ENCODE measurements around the gene EIF2D.
A peak's percentile ranks its signal among the peaks of the same experiment; 100 is the strongest.

The EIF2D gene

GRCh38 chr1:206577626-206578025 lies 34.6 kb downstream of the EIF2D start:
- H3K4me3 ChIP-seq (ENCODE audit: low read depth, low read length) = no peak overlapping the region
- no peak for DNase-seq (ENCODE audit: low read depth)
- no peak for TF ChIP-seq CTCF (IDR thresholded peaks at IDR 0.05; ENCODE audit: insufficient read depth, low read depth, low read length, missing control alignments)

- no peak overlapping the region for H3K4me3 ChIP-seq (ENCODE audit: low read depth, low read length)
- no peak for DNase-seq (ENCODE audit: low read depth)
- TF ChIP-seq CTCF (IDR thresholded peaks at IDR 0.05; ENCODE audit: insufficient read depth, low read depth, low read length, missing control alignments) = no peak
These were observed 36.1 kb downstream of the EIF2D start for GRCh38 chr1:206575894-206576737.

- peak; percentile 63 for DNase-seq (ENCODE audit: low read depth)
- no peak for TF ChIP-seq CTCF (IDR thresholded peaks at IDR 0.05; ENCODE audit: insufficient read depth, low read depth, low read length, missing control alignments)
- H3K4me3 ChIP-seq (ENCODE audit: low read depth, low read length) = no peak overlapping the region; the same call in 1 of the 2 replicates
These were observed 36.9 kb downstream of the EIF2D start for GRCh38 chr1:206575165-206575893.

- no peak for DNase-seq (ENCODE audit: low read depth)
- no peak overlapping the region for H3K4me3 ChIP-seq (ENCODE audit: low read depth, low read length)
- TF ChIP-seq CTCF (IDR thresholded peaks at IDR 0.05; ENCODE audit: insufficient read depth, low read depth, low read length, missing control alignments) = no peak
These were observed 38.5 kb downstream of the EIF2D start for GRCh38 chr1:206573762-206574161.

- DNase-seq (ENCODE audit: low read depth) = no peak
- H3K4me3 ChIP-seq (ENCODE audit: low read depth, low read length) = no peak overlapping the region
- TF ChIP-seq CTCF (IDR thresholded peaks at IDR 0.05; ENCODE audit: insufficient read depth, low read depth, low read length, missing control alignments) = no peak
These were observed 38.9 kb downstream of the EIF2D start for GRCh38 chr1:206573319-206573718.

GRCh38 chr1:206572835-206573234 lies 39.4 kb downstream of the EIF2D start:
- DNase-seq (ENCODE audit: low read depth) = no peak
- no peak overlapping the region for H3K4me3 ChIP-seq (ENCODE audit: low read depth, low read length)
- TF ChIP-seq CTCF (IDR thresholded peaks at IDR 0.05; ENCODE audit: insufficient read depth, low read depth, low read length, missing control alignments) = no peak

Data from GM12865 (cell line).